Smooth muscle cell (in vitro differentiated cells): ENCODE results near the gene EPC1. TPM values are rescaled to one million over a fixed set of nuclear protein-coding genes. Genes with fewer than 3 reads are reported as not detected.

ENCODE experiments used
- DNase-seq: peaks from one replicate; lab custom pipeline; 2025; ENCODE audit not compliant: unreplicated experiment; lab: John Stamatoyannopoulos, UW
- H2AFZ ChIP-seq: fragments of 200-600 bp; sonication (generic); 2 replicates; pipeline ENCODE4 v1.6.0; 2016; ENCODE audit warnings: antibody characterized with exemption, low read depth, mild to moderate bottlenecking
- H3F3A ChIP-seq: fragments of 200-600 bp; sonication (generic); 2 replicates; pipeline ENCODE4 v1.6.0; 2017; ENCODE audit warnings: antibody characterized with exemption, low read depth
- H3K27ac ChIP-seq: fragments of 200-600 bp; sonication (generic); 2 replicates; pipeline ENCODE4 v1.5.1; 2016; ENCODE audit warnings: low read depth, mild to moderate bottlenecking
- H3K27me3 ChIP-seq: fragments of 200-600 bp; sonication (generic); 2 replicates; pipeline ENCODE4 v1.6.1; 2016; ENCODE audit warnings: low read depth, mild to moderate bottlenecking
- H3K36me3 ChIP-seq: fragments of 200-600 bp; sonication (generic); 2 replicates; pipeline ENCODE4 v1.5.1; 2016; ENCODE audit warnings: low read depth
- H3K4me1 ChIP-seq: fragments of 200-600 bp; sonication (generic); 2 replicates; pipeline ENCODE4 v1.5.1; 2016; ENCODE audit warnings: low read depth
- H3K4me2 ChIP-seq: fragments of 200-600 bp; sonication (generic); 2 replicates; pipeline ENCODE4 v1.6.0; 2016; ENCODE audit warnings: mild to moderate bottlenecking
- H3K4me3 ChIP-seq: fragments of 200-600 bp; sonication (generic); 2 replicates; pipeline ENCODE4 v1.5.1; 2016; ENCODE audit warnings: mild to moderate bottlenecking
- H3K79me2 ChIP-seq: fragments of 200-600 bp; sonication (generic); 2 replicates; pipeline ENCODE4 v1.6.0; 2016; ENCODE audit warnings: low read depth, mild to moderate bottlenecking
- H3K9ac ChIP-seq: fragments of 200-600 bp; sonication (generic); 2 replicates; pipeline ENCODE4 v1.6.0; 2016; ENCODE audit warnings: low read depth
- H3K9me3 ChIP-seq: fragments of 200-600 bp; sonication (generic); replicated peaks from 2 replicates; pipeline ENCODE4 v1.5.1; 2016; ENCODE audit warnings: low read depth
- H4K20me1 ChIP-seq: fragments of 200-600 bp; sonication (generic); 2 replicates; pipeline ENCODE4 v1.6.0; 2016; ENCODE audit warnings: low read depth
- whole genome bisulfite sequencing: methylation state at CpG from one replicate; pipeline ENCODE4 v1.1.7; 2016; ENCODE audit warnings: low lambda C conversion rate; 5-methylcytosine and 5-hydroxymethylcytosine counted together
- polyA plus RNA-seq: library from polyadenylated mRNA; unstranded; fragments of >200 nt; fragmentation: Nextera tagmentation; extraction: Ambion mirVana; gene quantifications from 2 replicates; pipeline ENCODE4 v1.2.1, GENCODE V29; 2016
- total RNA-seq: library from RNA; depleted of rRNA; stranded (reverse); fragments of >200 nt; gene quantifications from 2 replicates; pipeline ENCODE4 v1.2.3, GENCODE V29; 2014
- TF ChIP-seq, protein P1 (sequence below): fragments of 200-600 bp; sonication (generic); IDR thresholded peaks from 2 replicates; pipeline ENCODE4 v1.5.1; 2017; ENCODE audit warnings: borderline replicate concordance, mild to moderate bottlenecking, antibody characterized with exemption; ENCODE audit not compliant: insufficient read depth, poor library complexity, severe bottlenecking

EPC1 gene
- total and polyA plus RNA-seq, 2 experiments from 2014 or later: 16.3 to 52.1 TPM

DNA sequence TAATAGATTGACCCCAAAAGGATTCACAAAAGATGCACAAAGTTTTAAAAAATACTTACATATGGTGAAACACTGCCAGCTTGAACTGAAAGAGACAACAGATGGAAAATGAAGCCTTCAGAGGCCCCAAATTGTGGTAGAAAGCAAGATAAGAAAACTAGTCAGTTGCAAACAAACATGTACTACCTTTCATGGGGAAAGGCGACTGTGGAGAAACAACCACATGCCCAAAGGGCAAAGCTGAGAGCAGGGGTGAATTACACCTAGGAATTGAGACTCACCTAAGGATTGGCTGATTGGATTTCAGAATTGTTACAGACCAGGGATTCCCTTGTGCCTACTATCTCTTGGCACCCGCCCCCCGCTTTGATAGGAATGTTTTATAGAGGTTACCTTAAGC lies 13.1 kb downstream of the EPC1 start:
- Histone ChIP-seq H3K79me2 (peaks cover 99% of the 10 kb centered on the region), H3F3A (peaks cover 10% of the 10 kb centered on the region), H4K20me1 (peaks cover 99% of the 10 kb centered on the region), H3K4me2 (no peak overlapping the region), H3K36me3 (no peaks in the 10 kb centered on the region), H3K27ac (peak overlapping the region; percentile 69), H3K9ac (no peak overlapping the region), H2AFZ (no peak overlapping the region), H3K4me3 (no peak overlapping the region), H3K27me3 (no peaks in the 10 kb centered on the region), H3K4me1 (peaks cover 26% of the 10 kb centered on the region), H3K9me3 (no peaks in the 10 kb centered on the region)
- DNase-seq: no peak
- WGBS: 82% methylated on average over 3 of the region's 3 CpGs
- TF ChIP-seq, protein P1, sequence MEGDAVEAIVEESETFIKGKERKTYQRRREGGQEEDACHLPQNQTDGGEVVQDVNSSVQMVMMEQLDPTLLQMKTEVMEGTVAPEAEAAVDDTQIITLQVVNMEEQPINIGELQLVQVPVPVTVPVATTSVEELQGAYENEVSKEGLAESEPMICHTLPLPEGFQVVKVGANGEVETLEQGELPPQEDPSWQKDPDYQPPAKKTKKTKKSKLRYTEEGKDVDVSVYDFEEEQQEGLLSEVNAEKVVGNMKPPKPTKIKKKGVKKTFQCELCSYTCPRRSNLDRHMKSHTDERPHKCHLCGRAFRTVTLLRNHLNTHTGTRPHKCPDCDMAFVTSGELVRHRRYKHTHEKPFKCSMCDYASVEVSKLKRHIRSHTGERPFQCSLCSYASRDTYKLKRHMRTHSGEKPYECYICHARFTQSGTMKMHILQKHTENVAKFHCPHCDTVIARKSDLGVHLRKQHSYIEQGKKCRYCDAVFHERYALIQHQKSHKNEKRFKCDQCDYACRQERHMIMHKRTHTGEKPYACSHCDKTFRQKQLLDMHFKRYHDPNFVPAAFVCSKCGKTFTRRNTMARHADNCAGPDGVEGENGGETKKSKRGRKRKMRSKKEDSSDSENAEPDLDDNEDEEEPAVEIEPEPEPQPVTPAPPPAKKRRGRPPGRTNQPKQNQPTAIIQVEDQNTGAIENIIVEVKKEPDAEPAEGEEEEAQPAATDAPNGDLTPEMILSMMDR: no peak

DNA sequence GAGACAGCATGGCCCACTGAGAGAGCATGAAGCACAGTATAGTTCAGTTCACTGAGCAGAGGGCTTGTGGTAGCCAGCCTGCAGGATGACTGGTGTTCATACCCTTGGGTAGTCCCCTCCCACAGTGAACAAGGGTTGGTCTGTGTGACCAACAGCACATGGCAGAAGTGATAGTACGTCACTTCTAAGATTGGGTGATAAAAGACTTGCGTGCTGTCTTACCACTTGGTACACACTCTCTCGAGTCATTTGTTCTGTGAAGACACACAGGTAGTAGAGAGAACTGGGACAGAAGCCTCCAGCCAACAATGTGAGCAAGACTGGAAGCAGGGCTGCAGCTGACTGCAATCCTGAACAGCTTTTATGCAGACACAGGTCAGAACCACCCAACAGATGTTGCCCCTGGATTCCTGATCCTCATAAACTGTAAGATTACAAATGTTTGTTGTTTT lies 14.6 kb downstream of the EPC1 start:
- DNase-seq: no peak
- 20% methylated on average over 3 of the region's 3 CpGs for WGBS

DNA sequence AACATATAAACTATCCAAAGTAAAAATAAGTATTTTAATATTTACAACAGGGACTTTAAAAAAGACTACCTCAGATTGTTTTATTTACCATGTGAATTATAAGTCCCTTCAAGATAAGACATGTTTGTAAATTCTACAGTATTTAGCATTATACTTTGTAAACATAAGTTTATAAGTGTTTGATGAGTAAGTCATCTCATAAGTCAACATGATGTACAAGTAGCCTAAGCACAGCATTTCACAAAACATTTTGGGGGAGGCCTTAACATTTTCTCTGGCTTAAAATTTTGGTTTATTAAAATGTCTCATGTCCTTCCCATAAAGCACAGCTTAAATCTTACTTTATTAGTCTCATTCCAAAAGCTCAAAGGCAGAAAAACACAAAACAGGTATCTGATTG lies 15.4 kb downstream of the EPC1 start:
- Histone ChIP-seq H2AFZ (no peak overlapping the region), H3K27me3 (no peaks in the 10 kb centered on the region), H3K4me3 (no peak overlapping the region), H3K79me2 (peaks cover 99% of the 10 kb centered on the region), H3K4me2 (peak overlapping the region; percentile 4), H4K20me1 (peaks cover 99% of the 10 kb centered on the region), H3K36me3 (no peaks in the 10 kb centered on the region), H3K4me1 (peaks cover 35% of the 10 kb centered on the region), H3F3A (peaks cover 18% of the 10 kb centered on the region), H3K9ac (peak overlapping the region; percentile 3), H3K27ac (peak overlapping the region; percentile 69), H3K9me3 (no peaks in the 10 kb centered on the region)
- TF ChIP-seq, protein P1: no peak
- DNase-seq: no peak

More for the DNA sequence above, 14.6 kb downstream of the EPC1 start:
- TF ChIP-seq, protein P1: no peak
- H4K20me1 ChIP-seq: peaks cover 99% of the 10 kb centered on the region
- peaks cover 99% of the 10 kb centered on the region for H3K79me2 ChIP-seq
- peaks cover 14% of the 10 kb centered on the region for H3F3A ChIP-seq
- no peaks in the 10 kb centered on the region for H3K36me3 ChIP-seq
- peaks cover 35% of the 10 kb centered on the region for H3K4me1 ChIP-seq
- no peaks in the 10 kb centered on the region for H3K9me3 ChIP-seq
- H3K4me2 ChIP-seq: peak overlapping the region; percentile 36
- H3K27me3 ChIP-seq: no peaks in the 10 kb centered on the region
- peak overlapping the region; percentile 8 for H3K9ac ChIP-seq
- H2AFZ ChIP-seq: no peak overlapping the region
- H3K27ac ChIP-seq: peak overlapping the region; percentile 69
- no peak overlapping the region for H3K4me3 ChIP-seq

DNA sequence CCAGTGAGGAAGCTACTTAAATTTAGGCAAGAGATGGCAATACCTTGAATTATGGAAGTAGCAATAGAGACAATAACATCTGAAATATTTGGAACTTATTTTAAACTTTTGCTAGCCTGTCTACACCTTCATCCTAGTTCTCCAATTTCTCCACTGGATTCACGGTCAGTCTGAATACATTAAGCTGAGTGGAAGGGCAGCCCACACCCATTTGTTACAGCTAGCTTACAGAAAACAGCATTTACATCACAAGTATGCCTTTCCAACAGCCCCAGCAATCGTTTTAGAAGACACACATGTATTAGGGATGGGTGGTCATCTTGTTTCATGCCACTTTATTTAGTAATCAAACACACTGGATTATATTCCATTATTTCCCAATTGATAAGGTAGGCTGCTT lies 16.7 kb downstream of the EPC1 start:
- Histone ChIP-seq H3F3A (peaks cover 18% of the 10 kb centered on the region), H3K27me3 (no peaks in the 10 kb centered on the region), H4K20me1 (peaks cover 100% of the 10 kb centered on the region), H3K4me1 (peaks cover 41% of the 10 kb centered on the region), H3K4me2 (peak overlapping the region; percentile 10), H3K9me3 (no peaks in the 10 kb centered on the region), H3K36me3 (no peaks in the 10 kb centered on the region), H3K9ac (no peak overlapping the region), H3K4me3 (no peak overlapping the region), H3K27ac (peak overlapping the region; percentile 27), H3K79me2 (peaks cover 100% of the 10 kb centered on the region), H2AFZ (no peak overlapping the region)
- TF ChIP-seq, protein P1: no peak
- DNase-seq: no peak
- 64% methylated on average over 2 of the region's 2 CpGs for WGBS
